ENCODE results near the gene CIDEB. TPM values are rescaled to one million over a fixed set of nuclear protein-coding genes. Genes with fewer than 3 reads are reported as not detected.

Gene CIDEB
- total and polyA plus RNA-seq, 10 of the 15 experiments (the other 5 are each of a cell fraction or from before 2014, with no cell fraction given) = 0.34 to 6.3 (median 3.2) TPM

- TF ChIP-seq SPI1 (IDR thresholded peaks at IDR 0.05; ENCODE audit: borderline replicate concordance, insufficient read depth, low read depth, low read length) (peak; percentile 66; the same call in 1 of the 2 replicates), POLR2A (IDR thresholded peaks at IDR 0.05; ENCODE audit: low read depth, low read length) (no peak), ZZZ3 (IDR thresholded peaks at IDR 0.05; ENCODE audit: control insufficient read depth, insufficient read length, low read depth) (no peak), IRF3 (IDR thresholded peaks at IDR 0.05) (no peak), HDAC6 (IDR thresholded peaks at IDR 0.05; ENCODE audit: unreplicated experiment) (no peak), PBX3 (IDR thresholded peaks at IDR 0.05; ENCODE audit: insufficient replicate concordance, low read depth, low read length) (no peak), REST (IDR thresholded peaks at IDR 0.05; ENCODE audit: low read depth, low read length) (no peak), TCF3 (IDR thresholded peaks at IDR 0.05; ENCODE audit: borderline replicate concordance, insufficient read depth, low read depth, low read length) (no peak), NR2C2 (IDR thresholded peaks at IDR 0.05; ENCODE audit: borderline replicate concordance, control insufficient read depth, insufficient read length, low read depth) (no peak), IRF5 (IDR thresholded peaks at IDR 0.05; ENCODE audit: borderline replicate concordance) (no peak), LARP7 (IDR thresholded peaks at IDR 0.05) (no peak), CREM (IDR thresholded peaks at IDR 0.05; ENCODE audit: low read depth) (no peak), EP300 (IDR thresholded peaks at IDR 0.05; ENCODE audit: borderline replicate concordance in 1 of 2, control insufficient read depth in 1 of 2, low read depth in 2 of 2, low read length in 2 of 2) (0 out of 4 replicates have a peak, but pooled peaks of 1 of the 2 experiments have one; percentile 4), ZBTB11 (CRISPR knock-in tag; IDR thresholded peaks at IDR 0.05) (no peak)
These were observed 28.2 kb downstream of the CIDEB start (continued) for GRCh38 chr14:24279301-24280186.
